Measurements from ENCODE around the gene GMIP.

GRCh38 chr19:19644054-19644388 lies 564 bp upstream of the GMIP start:
- TF ChIP-seq, protein P1, sequence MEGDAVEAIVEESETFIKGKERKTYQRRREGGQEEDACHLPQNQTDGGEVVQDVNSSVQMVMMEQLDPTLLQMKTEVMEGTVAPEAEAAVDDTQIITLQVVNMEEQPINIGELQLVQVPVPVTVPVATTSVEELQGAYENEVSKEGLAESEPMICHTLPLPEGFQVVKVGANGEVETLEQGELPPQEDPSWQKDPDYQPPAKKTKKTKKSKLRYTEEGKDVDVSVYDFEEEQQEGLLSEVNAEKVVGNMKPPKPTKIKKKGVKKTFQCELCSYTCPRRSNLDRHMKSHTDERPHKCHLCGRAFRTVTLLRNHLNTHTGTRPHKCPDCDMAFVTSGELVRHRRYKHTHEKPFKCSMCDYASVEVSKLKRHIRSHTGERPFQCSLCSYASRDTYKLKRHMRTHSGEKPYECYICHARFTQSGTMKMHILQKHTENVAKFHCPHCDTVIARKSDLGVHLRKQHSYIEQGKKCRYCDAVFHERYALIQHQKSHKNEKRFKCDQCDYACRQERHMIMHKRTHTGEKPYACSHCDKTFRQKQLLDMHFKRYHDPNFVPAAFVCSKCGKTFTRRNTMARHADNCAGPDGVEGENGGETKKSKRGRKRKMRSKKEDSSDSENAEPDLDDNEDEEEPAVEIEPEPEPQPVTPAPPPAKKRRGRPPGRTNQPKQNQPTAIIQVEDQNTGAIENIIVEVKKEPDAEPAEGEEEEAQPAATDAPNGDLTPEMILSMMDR (IDR thresholded peaks at IDR 0.05) = no peak
- TF ChIP-seq EP300 (IDR thresholded peaks at IDR 0.05) (no peak), POLR2A (IDR thresholded peaks at IDR 0.05) (no peak)
